Astrocyte of the hippocampus (primary cell): Measurements from ENCODE around the gene HS6ST2.

Source experiments
- DNase-seq: peaks from one replicate; pipeline ENCODE4 v3.0.0; 2011; ENCODE audit warnings: low read depth, low spot score

HS6ST2 gene

DNA sequence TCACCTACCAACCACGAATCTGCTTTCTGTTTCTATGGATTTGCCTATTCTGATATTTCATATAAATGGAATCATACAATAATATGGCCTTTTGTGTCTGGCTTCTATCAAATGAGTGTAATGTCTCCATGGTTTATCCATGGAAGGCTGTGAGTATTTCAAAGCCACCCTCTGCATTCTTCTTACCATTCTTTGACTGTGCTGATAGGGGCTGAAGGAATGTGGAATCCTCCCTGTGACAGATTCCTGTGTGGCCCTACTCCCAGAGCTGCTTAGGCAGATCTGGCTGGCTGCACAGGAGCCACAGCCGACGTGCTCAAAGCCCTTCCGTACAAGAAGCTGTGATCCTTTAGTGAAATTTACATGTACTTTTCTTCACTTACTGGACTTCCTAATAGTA is 163.2 kb downstream of the HS6ST2 start:
- no peak for DNase-seq

DNA sequence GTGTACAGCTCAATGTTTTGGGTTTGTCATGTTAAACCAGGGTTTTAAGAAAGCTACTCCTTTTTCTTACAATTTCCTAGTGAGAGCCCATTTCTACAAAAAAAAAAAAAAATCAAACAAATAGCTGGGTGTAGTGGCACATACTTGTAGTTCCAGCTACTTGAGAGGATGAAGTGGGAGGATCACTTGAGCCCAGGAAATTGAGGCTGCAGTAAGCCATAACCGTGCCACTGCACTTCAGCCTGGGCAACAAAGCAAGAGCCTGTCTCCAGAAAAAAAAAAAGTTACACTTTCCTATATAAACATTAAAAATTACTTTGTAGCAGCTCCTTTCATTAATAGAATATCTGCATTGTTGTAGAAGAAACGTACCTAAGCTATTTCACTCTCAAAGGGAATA is 166.7 kb downstream of the HS6ST2 start:
- no peak for DNase-seq

DNA sequence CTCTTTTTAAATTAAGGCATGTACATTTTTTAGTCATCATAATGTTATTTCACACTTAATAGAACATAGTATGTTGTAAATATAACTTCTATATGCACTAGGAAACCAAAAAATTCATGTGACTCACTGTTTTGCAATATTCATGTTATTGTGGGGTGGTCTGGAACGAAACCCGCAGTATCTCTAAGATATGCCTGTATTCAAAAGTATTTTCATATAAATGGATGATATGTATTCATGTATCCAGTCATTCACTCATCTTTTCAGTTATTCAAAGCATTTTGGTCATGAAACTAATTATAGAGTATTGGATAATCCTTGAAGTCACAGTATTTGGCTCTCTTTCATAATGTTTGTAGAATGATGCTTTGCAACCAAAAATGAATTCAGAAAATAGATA is 168.1 kb downstream of the HS6ST2 start:
- no peak for DNase-seq

DNA sequence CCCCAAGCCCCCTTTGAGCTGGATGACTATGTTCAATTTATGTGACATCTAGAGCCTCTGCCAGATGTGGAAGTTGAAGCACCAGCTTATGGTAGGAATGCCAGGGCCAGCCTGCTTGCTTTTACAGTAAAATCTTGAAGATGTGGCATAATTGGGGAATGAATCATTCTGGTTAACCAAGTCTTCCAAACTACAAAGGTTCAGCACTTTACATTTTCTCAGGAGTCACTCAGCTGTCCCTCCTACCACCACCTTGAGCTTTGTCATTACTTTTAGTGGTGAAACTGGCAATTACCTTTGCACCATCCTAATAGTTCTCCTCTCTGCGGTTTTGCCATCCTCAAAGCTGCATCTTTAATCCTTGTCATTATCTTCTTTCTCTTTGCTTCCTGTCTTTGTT is 172.2 kb downstream of the HS6ST2 start:
- peak; percentile 60 for DNase-seq

DNA sequence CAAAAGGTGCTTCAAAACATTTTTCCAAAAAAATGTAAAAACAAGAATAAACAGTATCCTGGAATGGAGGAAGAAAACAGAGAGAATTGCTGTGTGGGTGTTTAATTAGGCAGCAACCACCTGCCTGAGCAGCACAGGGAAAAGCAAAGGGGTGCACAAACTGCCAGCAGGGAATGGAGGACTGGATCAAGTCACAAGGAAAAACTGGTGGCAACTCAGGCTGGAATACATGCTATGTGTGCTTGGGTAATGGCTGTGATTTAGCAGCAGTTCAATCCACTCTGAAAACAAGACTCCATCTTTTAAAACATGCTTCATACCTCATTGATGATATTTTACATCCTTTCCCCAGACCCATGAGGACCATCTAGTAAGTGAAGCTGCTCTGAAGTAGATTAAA is 179.5 kb downstream of the HS6ST2 start:
- no peak for DNase-seq

DNA sequence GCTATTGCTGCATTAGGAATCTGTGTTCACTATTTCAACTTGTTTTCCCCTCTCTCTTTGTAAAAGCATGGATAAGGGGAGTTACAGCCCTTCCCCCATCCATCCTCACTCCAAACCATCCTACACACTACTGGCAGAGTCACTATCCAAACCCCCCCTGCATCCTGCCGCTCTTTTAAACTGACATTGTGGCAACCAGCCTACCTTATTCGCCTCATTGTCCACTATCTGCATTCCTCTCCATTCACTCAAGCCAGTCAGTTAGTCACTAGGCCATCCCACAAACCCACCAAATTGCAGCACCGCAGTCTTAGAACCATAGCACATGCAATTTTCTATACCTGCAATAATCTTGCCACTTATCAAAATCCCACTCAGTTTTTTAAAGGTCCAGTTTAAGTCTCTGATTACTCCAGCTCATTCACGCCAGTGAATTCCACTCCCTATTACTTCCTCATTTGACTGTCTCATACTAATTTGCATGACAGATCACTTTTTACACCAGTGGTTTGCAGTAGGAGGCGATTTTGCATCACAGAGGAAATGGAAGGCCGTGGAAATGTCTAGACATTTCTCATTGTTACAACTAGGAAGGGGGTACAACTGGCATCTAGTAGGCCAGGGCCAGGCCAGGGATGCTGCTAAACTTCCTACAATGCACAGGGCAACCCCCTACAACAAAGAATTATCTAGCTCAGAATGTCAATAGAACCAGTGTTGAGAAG is 181.8 kb downstream of the HS6ST2 start:
- peak; percentile 25 for DNase-seq

DNA sequence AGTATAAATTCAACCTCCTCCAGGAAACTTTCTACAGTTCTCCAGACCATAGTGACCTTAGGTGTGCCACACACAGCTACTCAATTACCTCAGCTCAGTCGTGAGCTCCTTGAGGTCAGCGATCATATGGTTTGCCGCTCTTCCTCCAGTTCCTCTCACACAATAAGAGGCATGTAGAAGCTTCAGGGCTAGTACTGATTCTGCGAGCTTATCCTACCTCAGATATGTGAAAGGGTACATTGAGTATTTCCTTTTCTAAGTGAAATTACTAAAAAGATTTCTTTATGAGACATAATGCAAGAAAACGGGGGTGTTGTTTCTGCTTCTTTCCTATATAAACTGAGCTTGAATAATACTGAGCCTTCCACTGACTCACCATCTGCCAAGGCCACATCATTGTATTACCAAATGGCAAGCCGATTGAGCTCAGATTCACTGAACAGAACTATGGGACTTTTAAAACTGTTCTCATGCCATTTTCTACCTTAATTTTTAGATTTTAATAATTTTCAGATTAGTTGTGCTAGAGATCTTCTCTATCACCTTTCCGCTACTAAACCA is 183.1 kb downstream of the HS6ST2 start:
- DNase-seq = no peak

DNA sequence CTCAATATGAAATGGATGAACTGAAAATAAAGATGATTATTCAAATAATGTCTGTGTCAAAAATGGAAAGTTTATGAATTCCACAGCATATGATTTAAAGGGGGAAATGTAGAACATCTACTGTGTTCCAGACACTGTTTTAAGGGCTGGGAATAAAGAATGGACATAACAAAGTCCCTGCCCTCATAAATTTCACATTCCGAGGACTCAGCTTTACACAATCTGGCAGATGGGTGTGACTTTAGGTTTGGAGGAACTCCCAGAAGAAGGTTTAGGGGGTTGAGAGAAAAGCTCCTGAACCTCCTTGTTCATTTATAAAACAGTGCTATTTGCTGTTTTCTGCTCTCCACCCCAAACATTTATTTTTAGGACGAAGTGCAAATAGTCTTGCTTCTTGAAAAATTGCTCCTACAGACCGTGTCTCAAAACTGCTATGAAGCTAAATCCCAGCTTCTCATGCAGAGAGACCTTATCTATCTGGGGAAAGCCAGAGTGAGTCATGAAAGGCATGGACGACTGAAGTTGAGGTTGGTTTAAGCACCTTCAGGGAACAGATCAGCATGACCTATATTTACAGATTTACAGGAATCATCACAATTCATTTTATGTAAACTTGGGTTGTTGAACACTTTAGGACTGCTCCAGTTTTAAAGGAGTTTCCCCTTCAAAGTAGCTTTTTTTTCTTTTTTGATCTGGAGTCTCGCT is 184.3 kb downstream of the HS6ST2 start:
- peak; percentile 18 for DNase-seq

DNA sequence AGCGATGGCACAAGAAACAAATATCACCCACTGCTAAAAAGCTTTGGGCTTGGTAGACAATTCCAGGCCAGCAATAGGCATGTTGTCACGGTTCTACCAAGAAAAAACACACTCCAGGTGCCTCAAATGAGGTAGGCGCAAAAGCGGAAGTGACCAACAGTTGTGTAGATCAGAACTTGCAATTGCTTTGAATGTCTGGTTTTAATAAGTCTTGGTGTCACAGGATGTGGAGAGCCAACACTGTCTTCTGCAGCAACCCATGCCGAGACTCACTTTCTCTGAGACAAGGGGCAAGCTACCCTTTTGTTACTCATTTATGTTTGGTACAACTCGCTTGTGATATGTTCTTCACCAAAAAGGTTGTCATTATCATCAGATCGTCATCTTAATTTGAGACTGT is 188.8 kb downstream of the HS6ST2 start:
- DNase-seq = no peak

DNA sequence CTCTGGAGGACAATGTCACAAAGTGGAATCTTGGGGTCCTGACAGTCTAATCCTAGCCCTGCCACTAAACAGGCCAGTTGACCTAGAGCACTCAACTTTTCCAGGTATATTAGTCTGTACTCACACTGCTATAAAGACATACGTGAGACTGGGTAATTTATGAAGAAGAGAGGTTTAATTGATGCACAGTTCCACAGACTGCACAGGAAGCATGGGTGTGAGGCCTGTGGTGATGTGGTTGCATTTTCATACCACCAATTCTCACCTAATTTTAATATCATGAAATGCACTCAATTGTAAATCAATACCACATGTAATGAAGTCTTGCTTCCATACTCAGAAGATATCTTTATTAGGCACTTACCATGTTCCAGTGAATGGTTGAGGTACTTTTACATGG is 192.0 kb downstream of the HS6ST2 start:
- DNase-seq = no peak

DNA sequence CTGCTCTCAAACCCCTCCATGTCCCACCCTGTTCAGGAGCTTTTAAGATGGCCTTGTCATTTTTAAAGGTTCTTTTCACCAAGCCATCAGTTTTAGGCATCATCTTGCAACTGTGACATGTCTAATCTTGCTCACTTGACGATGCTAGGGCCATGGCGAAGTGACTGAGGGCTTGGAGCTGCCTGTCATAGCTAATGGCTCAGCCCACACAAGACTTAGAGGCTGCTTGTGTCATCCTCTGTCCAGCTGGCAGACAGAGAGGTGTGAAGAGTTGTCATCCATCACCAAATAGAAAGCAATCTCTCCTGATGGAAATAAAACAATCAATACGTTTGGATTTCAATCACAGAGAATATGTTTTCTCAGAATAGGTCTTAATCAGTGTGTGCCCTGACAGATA is 194.9 kb downstream of the HS6ST2 start:
- no peak for DNase-seq

DNA sequence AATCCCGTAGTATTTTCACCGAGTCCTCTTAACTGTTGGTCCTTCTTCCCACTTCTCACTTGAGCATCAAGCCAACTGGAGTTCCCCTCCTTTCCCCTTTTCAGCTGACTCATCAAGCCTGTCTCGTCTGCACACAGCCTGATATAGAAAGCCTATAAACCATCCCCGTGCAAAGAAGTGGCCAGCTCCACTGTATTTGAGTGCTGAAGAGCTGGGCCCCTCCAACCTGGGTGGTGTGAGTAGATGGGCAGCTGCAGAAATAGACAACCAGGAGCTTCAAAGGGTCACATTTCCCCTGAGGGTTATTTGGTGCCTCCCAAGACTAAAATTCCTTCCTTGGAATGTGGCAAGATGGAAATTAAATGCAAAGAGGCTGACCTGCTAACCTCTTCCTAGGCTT is 199.7 kb downstream of the HS6ST2 start:
- peak; percentile 15 for DNase-seq

DNA sequence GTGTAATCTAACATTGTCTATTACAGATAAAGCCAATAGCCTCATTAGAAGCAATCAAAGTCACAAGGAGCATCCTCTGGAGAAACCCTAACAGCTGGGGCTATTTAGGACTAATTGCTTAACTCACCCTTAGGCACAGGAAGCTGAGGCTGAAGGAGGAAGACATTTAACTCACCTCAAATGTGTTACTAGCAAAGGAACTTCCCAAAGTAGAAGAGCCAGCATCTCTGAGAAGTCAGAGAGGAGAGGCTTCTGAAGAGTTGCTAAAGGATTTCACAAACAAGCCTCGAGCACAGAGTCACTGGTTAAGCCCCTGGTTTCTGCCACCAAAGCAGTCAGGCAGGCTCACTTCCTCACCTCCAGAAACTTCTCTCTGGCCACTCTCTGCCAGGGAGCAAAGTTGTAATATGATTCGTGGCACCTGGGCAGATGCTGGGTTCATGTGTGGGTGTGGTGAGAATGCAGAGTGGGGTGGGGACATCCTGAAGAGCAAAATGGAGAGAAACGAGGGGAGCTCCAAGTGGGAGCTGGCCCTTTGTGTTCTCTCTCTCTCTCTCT is 201.3 kb downstream of the HS6ST2 start:
- DNase-seq = no peak

DNA sequence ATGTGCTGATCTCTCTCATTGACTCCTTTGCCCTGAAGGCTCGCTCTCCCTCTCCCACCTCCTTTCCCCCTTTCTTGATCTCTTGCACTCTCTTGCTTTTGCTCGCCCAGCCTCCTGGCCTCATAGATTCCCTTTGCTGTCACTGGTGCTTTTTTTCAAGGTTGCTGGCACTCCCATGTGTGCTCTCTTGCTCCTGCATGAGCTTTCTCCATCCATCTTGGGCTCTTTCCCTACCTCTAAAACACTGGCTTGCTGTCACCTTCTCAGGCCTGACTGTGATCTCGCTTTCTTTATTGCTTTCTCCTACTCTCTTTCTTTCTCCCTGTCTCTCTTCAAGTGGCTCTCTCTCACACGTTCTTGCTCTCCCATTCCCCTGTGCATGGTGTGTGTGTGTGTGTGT is 202.0 kb downstream of the HS6ST2 start:
- no peak for DNase-seq

DNA sequence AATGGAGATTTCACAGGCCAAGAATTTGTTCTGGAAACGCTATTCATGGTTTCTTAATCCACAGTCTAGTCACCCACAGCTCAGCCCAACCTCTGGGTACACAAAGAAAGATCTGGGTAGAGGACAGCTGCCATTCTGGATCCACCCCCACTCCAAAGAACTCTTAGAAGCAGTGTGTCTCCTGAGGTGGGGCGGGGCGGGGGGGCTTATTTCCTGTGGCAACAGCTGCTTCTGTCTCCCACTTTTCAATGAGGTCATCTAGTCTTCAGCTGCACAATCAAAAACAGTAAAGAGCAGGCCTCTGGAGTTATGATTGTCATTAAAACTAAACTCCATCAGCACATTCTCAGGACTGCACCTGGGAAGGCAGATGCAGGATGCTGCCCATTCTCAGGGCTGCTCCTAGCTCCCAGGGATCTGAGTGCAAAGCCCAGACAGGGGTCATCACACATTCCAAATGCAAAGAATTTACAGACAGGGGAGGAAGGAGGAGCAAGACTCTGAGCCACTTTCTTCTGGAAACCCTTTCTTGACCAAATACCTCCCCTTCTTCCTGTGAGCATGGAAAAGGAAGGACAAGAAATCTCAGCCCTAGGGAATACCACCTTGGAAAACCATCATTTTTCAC is 207.3 kb downstream of the HS6ST2 start:
- no peak for DNase-seq

DNA sequence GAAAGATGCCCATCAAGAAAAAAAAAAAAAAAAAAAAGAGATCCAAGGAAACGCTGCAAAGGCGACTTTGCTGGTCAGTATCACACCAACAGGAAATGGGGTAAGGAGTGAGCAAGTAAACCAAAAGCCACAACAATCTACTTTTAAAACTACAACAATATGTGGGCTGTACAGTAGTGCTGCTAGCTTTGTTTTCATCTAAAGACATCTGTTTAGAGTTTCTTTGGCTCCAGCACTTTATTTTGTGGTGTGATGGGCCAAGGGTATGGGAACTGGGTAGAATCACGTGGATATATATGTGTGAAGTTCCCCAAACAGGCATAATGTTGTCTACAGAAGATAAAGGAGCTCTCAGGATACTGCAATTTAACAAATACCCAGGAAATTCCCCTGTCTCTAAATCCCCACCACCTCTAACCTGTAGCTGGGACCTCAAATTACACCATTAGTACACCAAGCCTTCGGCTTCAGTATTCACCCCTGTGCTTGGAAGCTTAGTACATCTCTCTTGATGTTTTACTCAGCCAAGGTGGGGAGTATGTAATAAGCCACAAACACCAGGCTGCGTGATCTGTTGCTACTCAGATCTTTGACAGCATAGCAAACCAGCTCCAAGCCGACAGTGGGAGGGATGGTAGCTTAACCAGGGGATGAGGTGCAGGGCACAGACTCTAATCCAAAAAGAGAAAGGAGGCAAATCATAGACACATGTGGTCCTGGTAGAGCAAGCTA is 207.9 kb downstream of the HS6ST2 start:
- DNase-seq = no peak

DNA sequence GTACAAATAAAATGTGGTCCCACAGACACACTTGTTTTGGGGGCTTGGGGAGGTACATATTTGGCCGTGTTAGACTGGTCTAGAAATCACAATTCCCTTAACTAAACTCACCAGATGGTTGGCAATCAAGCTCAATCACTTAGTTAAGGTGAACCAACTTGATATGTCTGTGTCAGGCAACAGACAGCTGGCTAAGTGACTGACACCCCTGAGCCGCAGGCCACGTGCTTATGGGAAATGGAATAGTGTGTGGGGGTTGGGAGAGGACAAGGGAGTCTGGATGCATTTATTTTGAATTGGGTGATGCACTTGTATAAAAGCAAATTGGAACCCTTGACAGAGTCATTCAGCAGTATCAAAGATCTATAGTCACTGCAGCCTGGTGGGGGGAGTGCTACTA is 209.0 kb downstream of the HS6ST2 start:
- no peak for DNase-seq

DNA sequence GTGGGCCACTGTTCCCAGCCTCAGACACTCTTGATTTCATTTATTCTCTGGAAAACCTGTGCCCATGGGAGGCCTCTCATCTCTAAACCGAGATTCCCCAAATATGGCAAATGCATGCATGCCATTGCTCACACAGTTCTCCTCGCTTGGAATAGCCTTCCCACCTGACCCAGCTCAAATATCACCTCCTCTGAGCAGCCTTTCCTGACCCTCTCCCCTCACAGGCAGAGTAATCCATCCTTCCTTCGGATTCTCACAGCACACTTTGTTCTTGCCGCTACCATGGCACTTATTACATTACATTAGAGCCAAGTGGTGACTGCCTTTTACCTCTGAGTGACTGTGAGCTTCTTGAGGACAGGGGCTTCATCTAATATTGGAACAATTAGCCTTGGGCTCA is 209.5 kb downstream of the HS6ST2 start:
- DNase-seq = no peak

DNA sequence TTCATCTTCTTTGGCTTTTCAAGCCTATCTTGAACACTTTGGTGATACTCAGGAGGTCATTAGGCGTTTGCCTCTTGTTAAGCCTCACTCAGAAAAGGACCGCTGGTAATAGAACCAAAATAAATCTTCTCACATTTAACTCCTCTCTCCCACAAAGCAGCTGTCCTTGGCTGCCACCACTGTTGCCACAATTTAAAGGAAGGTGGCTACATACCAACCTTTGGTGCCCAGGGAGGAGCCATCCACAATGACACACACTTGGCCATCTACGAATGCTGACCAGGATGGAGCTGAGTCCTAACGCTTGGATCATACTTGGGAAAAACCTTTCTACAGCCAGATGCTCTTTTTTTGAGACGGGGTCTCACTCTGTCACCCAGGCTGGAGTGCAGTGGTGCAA is 210.2 kb downstream of the HS6ST2 start:
- no peak for DNase-seq

DNA sequence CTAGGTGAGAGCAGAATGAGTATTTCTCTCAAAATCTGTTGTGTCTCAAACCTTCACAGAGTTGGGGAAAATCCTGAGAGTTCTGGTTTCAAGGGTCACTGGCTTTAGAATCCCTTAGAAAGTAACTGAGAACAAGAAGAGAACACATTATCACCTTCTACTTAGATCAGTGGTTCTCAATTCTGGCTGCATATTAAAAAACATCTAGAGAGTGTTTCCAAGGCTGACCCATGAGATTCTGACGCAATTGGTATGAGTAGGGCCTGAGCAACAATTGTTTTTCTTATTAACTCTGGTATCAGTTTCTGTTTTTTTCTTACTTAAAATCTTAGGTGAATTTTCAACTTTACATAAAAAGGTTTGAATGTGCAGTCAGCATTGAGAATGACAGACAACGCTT is 212.8 kb downstream of the HS6ST2 start:
- no peak for DNase-seq

DNA sequence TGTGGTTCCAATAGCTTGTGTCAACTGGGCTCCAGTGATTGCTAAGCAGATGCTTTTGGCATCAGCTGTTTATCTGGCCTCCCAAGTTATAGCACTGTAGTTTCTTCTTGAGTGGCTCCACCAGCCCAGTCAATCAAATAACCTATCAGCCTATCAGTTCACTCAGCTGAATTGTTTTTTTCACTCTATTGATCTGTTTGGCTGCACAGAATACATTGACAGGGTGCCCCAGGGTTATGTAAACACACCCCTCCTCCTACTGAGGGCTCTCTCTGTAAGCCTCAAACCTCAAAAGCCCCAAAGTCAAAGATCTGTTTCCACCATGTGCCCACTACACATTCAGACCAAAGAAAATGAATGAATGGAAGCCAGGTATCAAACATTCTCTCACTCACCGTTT is 214.0 kb downstream of the HS6ST2 start:
- DNase-seq = no peak

DNA sequence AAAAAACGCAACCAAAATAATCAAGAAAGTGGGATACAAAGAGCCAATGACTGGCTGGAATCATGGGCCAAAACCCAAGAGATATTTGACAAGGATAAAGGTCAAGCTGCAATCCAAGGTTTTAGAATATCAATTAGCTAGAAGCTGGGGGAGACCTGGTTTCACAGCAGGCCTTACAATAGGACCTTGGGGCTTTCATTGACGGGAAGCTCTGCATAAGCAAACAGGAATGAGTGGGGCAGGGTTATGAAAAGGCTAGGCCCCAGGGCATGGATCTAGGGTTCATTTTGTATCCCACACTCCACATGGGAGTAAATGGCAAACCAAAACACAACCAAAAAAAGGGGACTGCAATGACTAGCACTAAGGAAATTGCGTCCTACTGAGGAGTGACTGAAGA is 215.3 kb downstream of the HS6ST2 start:
- no peak for DNase-seq
